Activated CD8-positive, alpha-beta memory T cell treated with anti-CD3 and anti-CD28 coated beads, Interleukin-2, amount 50 U/mL, for 24 hours (primary cell): ENCODE results near the gene MKI67.

Experiments
- DNase-seq: peaks from one replicate; pipeline ENCODE4 v3.0.0-alpha.2; 2020; ENCODE audit errors: extremely low read depth

Gene MKI67

GRCh38 chr10:128083191-128083895 is 42.9 kb downstream of the MKI67 start:
- no peak for DNase-seq

GRCh38 chr10:128081720-128082119 is 44.5 kb downstream of the MKI67 start:
- no peak for DNase-seq

- DNase-seq, result no peak
Measured at GRCh38 chr10:128081222-128081621, 45.0 kb downstream of the MKI67 start.

GRCh38 chr10:128080641-128081040 is 45.6 kb downstream of the MKI67 start:
- DNase-seq, result no peak

GRCh38 chr10:128080231-128080630 is 46.0 kb downstream of the MKI67 start:
- no peak for DNase-seq

- no peak for DNase-seq
Measured at GRCh38 chr10:128078136-128078969, 47.9 kb downstream of the MKI67 start.

GRCh38 chr10:128077155-128077875 is 48.9 kb downstream of the MKI67 start:
- no peak for DNase-seq

- DNase-seq, result no peak
Measured at GRCh38 chr10:128074589-128074988, 51.6 kb downstream of the MKI67 start.

- no peak for DNase-seq
Measured at GRCh38 chr10:128073890-128074289, 52.3 kb downstream of the MKI67 start.

- no peak for DNase-seq
Measured at GRCh38 chr10:128072941-128073645, 53.1 kb downstream of the MKI67 start.

- no peak for DNase-seq
Measured at GRCh38 chr10:128072046-128072445, 54.2 kb downstream of the MKI67 start.

GRCh38 chr10:128071417-128071782 is 54.8 kb downstream of the MKI67 start:
- no peak for DNase-seq

GRCh38 chr10:128070721-128071416 is 55.4 kb downstream of the MKI67 start:
- no peak for DNase-seq

- DNase-seq, result no peak
Measured at GRCh38 chr10:128070161-128070560, 56.1 kb downstream of the MKI67 start.

- peak; percentile 52 for DNase-seq
Measured at GRCh38 chr10:128069351-128070051, 56.7 kb downstream of the MKI67 start.

GRCh38 chr10:128068398-128069285 is 57.6 kb downstream of the MKI67 start:
- DNase-seq, result no peak

GRCh38 chr10:128067691-128068397 is 58.4 kb downstream of the MKI67 start:
- no peak for DNase-seq

GRCh38 chr10:128066870-128067382 is 59.3 kb downstream of the MKI67 start:
- no peak for DNase-seq
